Naive thymus-derived CD4-positive, alpha-beta T cell (primary cell): Measurements from ENCODE around the gene ATP9B. TPM values are rescaled to one million over a fixed set of nuclear protein-coding genes. Genes with fewer than 3 reads are reported as not detected.

ENCODE experiments used
- ATAC-seq: fragments of 150-1000 bp; cut with Tn5 transposase; 2 replicates; pipeline ENCODE4 v1.10.0; 2021; ENCODE audit warnings: mild to moderate bottlenecking, moderate library complexity
- CTCF ChIA-PET: fragments of 350-600 bp; sonication (Branson Sonifier 250); formaldehyde crosslinking; loops from one replicate; lab custom pipeline; 2021; ENCODE audit warnings: antibody characterized with exemption; lab: Charles Lee
- POLR2A ChIA-PET: fragments of 350-600 bp; sonication (Branson Sonifier 250); formaldehyde crosslinking; loops from one replicate; lab custom pipeline; 2021; ENCODE audit warnings: antibody characterized with exemption, inconsistent platforms; lab: Charles Lee
- DNase-seq, 9 donors: peaks; one replicate each; pipeline versions ENCODE4 v3.0.0 to v3.0.0-alpha.2; 2020 to 2022; ENCODE audit warnings: mixed read lengths in 1 of 9
- H3K27ac ChIP-seq: one replicate; pipeline ENCODE4 v1.7.0; 2013; ENCODE audit warnings: mild to moderate bottlenecking, low read depth, low read length, moderate library complexity
- H3K27me3 ChIP-seq, 2 donors: one replicate each; pipeline ENCODE4 v1.7.0; 2013; ENCODE audit warnings: low read length in 2 of 2, mild to moderate bottlenecking in 2 of 2, moderate library complexity in 2 of 2; ENCODE audit not compliant: control insufficient read depth in 2 of 2, insufficient read depth in 2 of 2
- H3K36me3 ChIP-seq, 3 experiments: 1 replicate in 2 of 3; 2 replicates in 1 of 3; pipeline ENCODE4 v1.7.0; 2013; ENCODE audit warnings: low read length in 3 of 3, mild to moderate bottlenecking in 3 of 3, moderate library complexity in 1 of 3; ENCODE audit not compliant: insufficient read depth in 3 of 3, control insufficient read depth in 2 of 3
- H3K4me1 ChIP-seq, 2 donors: one replicate each; pipeline ENCODE4 v1.7.0; 2013; ENCODE audit warnings: low read length in 2 of 2, mild to moderate bottlenecking in 2 of 2, moderate library complexity in 1 of 2; ENCODE audit not compliant: control insufficient read depth in 2 of 2, insufficient read depth in 2 of 2
- H3K4me3 ChIP-seq: 2 replicates; pipeline ENCODE4 v1.7.0; 2013; ENCODE audit warnings: mild to moderate bottlenecking, low read length
- H3K9me3 ChIP-seq, 3 experiments: 1 replicate in 2 of 3; 2 replicates in 1 of 3; pipeline ENCODE4 v1.7.0; 2013; ENCODE audit warnings: low read length in 3 of 3; ENCODE audit not compliant: control insufficient read depth in 2 of 3
- H3K27ac Mint-ChIP-seq, 9 donors: one replicate each; pipeline ENCODE4 v1.8.0; 2020 to 2022; ENCODE audit warnings: mixed read lengths in 9 of 9, mild to moderate bottlenecking in 8 of 9, moderate library complexity in 5 of 9, inconsistent platforms in 2 of 9
- H3K27me3 Mint-ChIP-seq, 5 donors: one replicate each; pipeline ENCODE4 v1.8.0; 2021 to 2022; ENCODE audit warnings: mixed read lengths in 5 of 5, mild to moderate bottlenecking in 1 of 5
- H3K36me3 Mint-ChIP-seq, 5 donors: one replicate each; pipeline ENCODE4 v1.8.0; 2020 to 2022; ENCODE audit warnings: mixed read lengths in 5 of 5, mild to moderate bottlenecking in 3 of 5, inconsistent platforms in 1 of 5
- H3K4me1 Mint-ChIP-seq, 7 donors: one replicate each; pipeline ENCODE4 v1.8.0; 2020 to 2022; ENCODE audit warnings: mixed read lengths in 7 of 7, mild to moderate bottlenecking in 3 of 7, inconsistent platforms in 1 of 7
- H3K4me3 Mint-ChIP-seq, 10 donors: one replicate each; pipeline ENCODE4 v1.8.0; 2020 to 2022; ENCODE audit warnings: mild to moderate bottlenecking in 10 of 10, mixed read lengths in 10 of 10, moderate library complexity in 6 of 10, inconsistent platforms in 2 of 10
- H3K9me3 Mint-ChIP-seq, 11 donors: one replicate each; pipeline ENCODE4 v1.8.0; 2020 to 2022; ENCODE audit warnings: mixed read lengths in 11 of 11, mild to moderate bottlenecking in 4 of 11, inconsistent platforms in 1 of 11, moderate library complexity in 1 of 11
- intact Hi-C, 2 donors: fragments of 100-400 bp; cut with micrococcal nuclease; formaldehyde crosslinking; loops; one replicate each; pipeline ENCODE4 v1.15.1; 2023
- polyA plus RNA-seq, 2 donors: library from polyadenylated mRNA; unstranded; fragments of 300-500 nt; fragmentation: Illumina TruSeq; gene quantifications; one replicate each; pipeline ENCODE4 v1.2.3, GENCODE V29; 2021
- total RNA-seq, 6 experiments: library from RNA in 5 of 6; stranded (reverse) in 5 of 6; gene quantifications; 1 replicate in 5 of 6; 2 replicates in 1 of 6; pipeline ENCODE4 v1.2.3 and lab custom pipeline; 2021 to 2026

The ATP9B gene
- total and polyA plus RNA-seq, 7 experiments from 2014 or later = 21.3 to 90.5 (median 79.4) TPM

GRCh38 chr18:79111483-79111882, 42.3 kb downstream of the ATP9B start:
- ChIA-PET CTCF (no interaction called here), POLR2A (no interaction called here)
- ATAC-seq = no peak
- DNase-seq = no peak
- Mint-ChIP-seq H3K4me1 (peaks cover 0 to 17% (median 9%) of the 10 kb centered on the region in 7 donors), H3K9me3 (peaks cover 0 to 3% (median 0%) of the 10 kb centered on the region in 11 donors), H3K27me3 (no peaks in the 10 kb centered on the region), H3K27ac (no peak overlapping the region), H3K36me3 (peaks cover 6 to 28% (median 20%) of the 10 kb centered on the region in 5 donors), H3K4me3 (no peak overlapping the region)
- intact Hi-C loops = no loop called here
- H3K4me1 ChIP-seq = no peaks in the 10 kb centered on the region
- no peak overlapping the region for H3K27ac ChIP-seq
- no peak overlapping the region for H3K4me3 ChIP-seq
- peaks cover 0 to 27% (median 0%) of the 10 kb centered on the region in 3 experiments for H3K36me3 ChIP-seq
- H3K9me3 ChIP-seq = no peaks in the 10 kb centered on the region
- no peaks in the 10 kb centered on the region for H3K27me3 ChIP-seq

- Mint-ChIP-seq H3K4me3 (no peak overlapping the region), H3K27ac (peak overlapping the region in 1 of 9 donors; percentile 53), H3K4me1 (peaks cover 0 to 5% (median 0%) of the 10 kb centered on the region in 7 donors), H3K36me3 (peaks cover 18 to 44% (median 35%) of the 10 kb centered on the region in 5 donors), H3K9me3 (peaks cover 0 to 3% (median 0%) of the 10 kb centered on the region in 11 donors), H3K27me3 (no peaks in the 10 kb centered on the region)
- CTCF ChIA-PET = interaction anchor here (1.2 kb wide), 1 partner anchor 47 kb away, joined by 4 read pairs; no protein-coding TSS in a partner anchor
- Histone ChIP-seq H3K27ac (no peak overlapping the region), H3K36me3 (peaks cover 0 to 20% (median 0%) of the 10 kb centered on the region in 3 experiments), H3K9me3 (no peaks in the 10 kb centered on the region), H3K4me1 (no peaks in the 10 kb centered on the region), H3K4me3 (no peak overlapping the region), H3K27me3 (no peaks in the 10 kb centered on the region)
- intact Hi-C loops = no loop called here
- POLR2A ChIA-PET = no interaction called here
- no peak for DNase-seq
- no peak for ATAC-seq
Observed at GRCh38 chr18:79117385-79117784, 48.2 kb downstream of the ATP9B start.

GRCh38 chr18:79117788-79118187, 48.6 kb downstream of the ATP9B start:
- Mint-ChIP-seq H3K36me3 (peaks cover 18 to 48% (median 37%) of the 10 kb centered on the region in 5 donors), H3K4me3 (no peak overlapping the region), H3K27me3 (no peaks in the 10 kb centered on the region), H3K9me3 (peaks cover 0 to 3% (median 0%) of the 10 kb centered on the region in 11 donors), H3K4me1 (peaks cover 0 to 5% (median 0%) of the 10 kb centered on the region in 7 donors), H3K27ac (no peak overlapping the region)
- H3K4me1 ChIP-seq = no peaks in the 10 kb centered on the region
- no peak for ATAC-seq
- H3K9me3 ChIP-seq = no peaks in the 10 kb centered on the region
- no peak overlapping the region for H3K4me3 ChIP-seq
- no peaks in the 10 kb centered on the region for H3K27me3 ChIP-seq
- no peak for DNase-seq
- ChIA-PET CTCF (interaction anchor here (1.2 kb wide), 1 partner anchor 48 kb away, joined by 4 read pairs; no protein-coding TSS in a partner anchor), POLR2A (no interaction called here)
- H3K36me3 ChIP-seq = peaks cover 0 to 20% (median 0%) of the 10 kb centered on the region in 3 experiments
- intact Hi-C loops = no loop called here
- no peak overlapping the region for H3K27ac ChIP-seq

DNA sequence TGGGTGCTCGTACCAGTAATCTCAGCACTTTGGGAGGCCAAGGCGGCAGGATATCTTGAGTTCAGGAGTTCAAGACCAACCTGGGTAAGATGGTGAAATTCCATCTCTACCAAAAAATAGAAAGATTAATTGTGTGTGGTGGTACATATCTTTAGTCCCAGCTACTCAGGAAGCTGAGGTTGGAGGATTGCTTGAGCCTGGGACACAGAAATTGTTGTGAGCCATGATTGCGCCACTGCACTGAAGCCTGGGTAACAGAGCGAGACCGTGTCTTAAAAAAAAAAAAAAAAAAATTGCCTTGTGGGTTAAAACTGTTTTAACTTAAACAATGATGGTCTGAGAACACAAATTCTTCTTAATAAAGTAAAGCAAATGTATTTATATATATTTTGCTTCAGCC, 49.6 kb downstream of the ATP9B start:
- H3K9me3 ChIP-seq = no peaks in the 10 kb centered on the region
- ChIA-PET POLR2A (no interaction called here), CTCF (no interaction called here)
- peaks cover 0 to 15% (median 0%) of the 10 kb centered on the region in 3 experiments for H3K36me3 ChIP-seq
- Mint-ChIP-seq H3K9me3 (peaks cover 0 to 3% (median 0%) of the 10 kb centered on the region in 11 donors), H3K27me3 (no peaks in the 10 kb centered on the region), H3K4me1 (peaks cover 0 to 5% (median 0%) of the 10 kb centered on the region in 7 donors), H3K4me3 (no peak overlapping the region), H3K36me3 (peaks cover 18 to 53% (median 37%) of the 10 kb centered on the region in 5 donors), H3K27ac (no peak overlapping the region)
- no peaks in the 10 kb centered on the region for H3K27me3 ChIP-seq
- ATAC-seq (no peak), DNase-seq (no peak)
- H3K4me1 ChIP-seq = no peaks in the 10 kb centered on the region
- H3K27ac ChIP-seq = no peak overlapping the region
- H3K4me3 ChIP-seq = no peak overlapping the region
- intact Hi-C loops = no loop called here

DNA sequence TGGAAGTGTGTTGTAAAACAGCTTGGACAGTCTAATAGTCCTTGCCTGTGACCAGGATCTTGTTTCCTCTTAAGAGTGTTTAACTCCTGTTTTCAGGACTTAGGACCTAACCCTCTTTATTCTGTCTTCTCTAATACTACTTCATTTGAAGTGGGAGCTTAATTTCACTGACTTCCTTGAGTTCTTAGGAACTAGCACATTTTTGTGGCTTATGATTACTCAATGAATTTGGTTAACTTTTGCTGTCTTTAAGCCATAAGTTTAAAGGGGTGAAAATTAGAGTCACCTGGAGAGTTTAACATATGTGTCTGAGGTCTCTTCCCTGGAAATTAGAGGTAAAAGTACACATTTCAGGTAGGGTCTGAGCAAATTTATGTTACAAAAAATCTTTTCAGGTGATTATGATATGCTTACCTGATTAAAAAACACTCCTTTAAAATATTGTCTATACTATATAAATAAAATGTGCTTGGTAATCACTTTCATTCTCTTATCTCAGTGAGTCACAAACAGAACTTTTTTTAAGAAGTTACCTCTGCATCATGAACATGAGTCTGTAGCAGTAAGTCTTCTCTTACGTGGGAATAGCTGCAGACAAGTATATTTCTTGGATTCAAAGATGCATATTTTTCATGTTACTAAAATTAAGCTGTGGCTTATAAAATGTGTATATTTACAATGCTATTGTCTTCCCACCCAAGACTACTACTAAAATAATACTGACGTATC, 52.7 kb downstream of the ATP9B start:
- POLR2A ChIA-PET = interaction anchor here (1.0 kb wide), 1 partner anchor 9 kb away, joined by 10 read pairs; no protein-coding TSS in a partner anchor
- no peak overlapping the region for H3K27ac Mint-ChIP-seq
- CTCF ChIA-PET = no interaction called here

GRCh38 chr18:79123948-79124347, 54.8 kb downstream of the ATP9B start:
- Mint-ChIP-seq H3K27ac (no peak overlapping the region), H3K27me3 (no peaks in the 10 kb centered on the region)
- CTCF ChIA-PET = no interaction called here

More for the DNA sequence above, 52.7 kb downstream of the ATP9B start:
- no peak overlapping the region for H3K27ac ChIP-seq
- peaks cover 0 to 7% (median 0%) of the 10 kb centered on the region in 7 donors for H3K4me1 Mint-ChIP-seq
- no peaks in the 10 kb centered on the region for H3K27me3 Mint-ChIP-seq
- H3K9me3 Mint-ChIP-seq = no peaks in the 10 kb centered on the region
- DNase-seq (no peak), ATAC-seq (no peak)
- H3K36me3 Mint-ChIP-seq = peaks cover 12 to 57% (median 41%) of the 10 kb centered on the region in 5 donors
- no peaks in the 10 kb centered on the region for H3K27me3 ChIP-seq
- no peaks in the 10 kb centered on the region for H3K9me3 ChIP-seq
- no peaks in the 10 kb centered on the region for H3K4me1 ChIP-seq
- H3K36me3 ChIP-seq = peaks cover 0 to 4% (median 4%) of the 10 kb centered on the region in 3 experiments
- H3K4me3 Mint-ChIP-seq = no peak overlapping the region
- H3K4me3 ChIP-seq = no peak overlapping the region
- intact Hi-C loops = no loop called here

More at GRCh38 chr18:79123948-79124347, 54.8 kb downstream of the ATP9B start:
- peaks cover 0 to 4% (median 4%) of the 10 kb centered on the region in 3 experiments for H3K36me3 ChIP-seq
- H3K9me3 Mint-ChIP-seq = no peaks in the 10 kb centered on the region
- POLR2A ChIA-PET = no interaction called here
- DNase-seq (no peak), ATAC-seq (no peak)
- H3K4me1 ChIP-seq = no peaks in the 10 kb centered on the region
- no peak overlapping the region for H3K4me3 Mint-ChIP-seq
- peaks cover 10 to 67% (median 48%) of the 10 kb centered on the region in 5 donors for H3K36me3 Mint-ChIP-seq
- peaks cover 0 to 7% (median 0%) of the 10 kb centered on the region in 7 donors for H3K4me1 Mint-ChIP-seq
- intact Hi-C loops = no loop called here
- H3K27me3 ChIP-seq = no peaks in the 10 kb centered on the region
- no peak overlapping the region for H3K4me3 ChIP-seq
- no peaks in the 10 kb centered on the region for H3K9me3 ChIP-seq
- no peak overlapping the region for H3K27ac ChIP-seq
